ENCODE data around the gene PRRG4.
"Not testable (repeated sequence)": the region's sequence is repeated elsewhere in the genome, so short reads cannot be mapped to it uniquely, and the experiment has no call there.

The PRRG4 gene

GRCh38 chr11:32831221-32831620, 1.5 kb downstream of the PRRG4 start:
- DNase-seq: no peak

- no peak for DNase-seq
Observed at GRCh38 chr11:32833921-32834320, 4.2 kb downstream of the PRRG4 start.

- DNase-seq: no peak
Observed at GRCh38 chr11:32836946-32837345, 7.2 kb downstream of the PRRG4 start.

- peak; percentile 7 for DNase-seq
Observed at GRCh38 chr11:32838505-32839274, 9.0 kb downstream of the PRRG4 start.

GRCh38 chr11:32839308-32839707, 9.6 kb downstream of the PRRG4 start:
- no peak for DNase-seq

GRCh38 chr11:32840587-32840986, 10.9 kb downstream of the PRRG4 start:
- DNase-seq: no peak

GRCh38 chr11:32843544-32843943, 13.8 kb downstream of the PRRG4 start:
- DNase-seq: no peak

- DNase-seq: no peak
Observed at GRCh38 chr11:32847511-32847910, 17.8 kb downstream of the PRRG4 start.

GRCh38 chr11:32849761-32850160, 20.0 kb downstream of the PRRG4 start:
- no peak for DNase-seq

- DNase-seq: no peak
Observed at GRCh38 chr11:32851251-32851650, 21.5 kb downstream of the PRRG4 start.

- DNase-seq: no peak
Observed at GRCh38 chr11:32852207-32852606, 22.5 kb downstream of the PRRG4 start.

- no peak for DNase-seq
Observed at GRCh38 chr11:32855601-32856000, 25.9 kb downstream of the PRRG4 start.

- DNase-seq: peak; percentile 8
Observed at GRCh38 chr11:32858731-32859130, 29.0 kb downstream of the PRRG4 start.

GRCh38 chr11:32861850-32862577, 32.3 kb downstream of the PRRG4 start:
- DNase-seq: no peak

- no peak for DNase-seq
Observed at GRCh38 chr11:32864555-32864954, 34.8 kb downstream of the PRRG4 start.

GRCh38 chr11:32868752-32869151, 39.0 kb downstream of the PRRG4 start:
- not testable (repeated sequence) for DNase-seq

- DNase-seq: peak; percentile 18
Observed at GRCh38 chr11:32870676-32871075, 40.9 kb downstream of the PRRG4 start.

- DNase-seq: no peak
Observed at GRCh38 chr11:32874132-32874531, 44.4 kb downstream of the PRRG4 start.

- DNase-seq: no peak
Observed at GRCh38 chr11:32881286-32881685, 51.6 kb downstream of the PRRG4 start.

- no peak for DNase-seq
Observed at GRCh38 chr11:32883421-32883820, 53.7 kb downstream of the PRRG4 start.

GRCh38 chr11:32884023-32884422, 54.3 kb downstream of the PRRG4 start:
- no peak for DNase-seq

- peak; percentile 15 for DNase-seq
Observed at GRCh38 chr11:32884770-32885384, 55.1 kb downstream of the PRRG4 start.

- DNase-seq: no peak
Observed at GRCh38 chr11:32885556-32885955, 55.8 kb downstream of the PRRG4 start.

GRCh38 chr11:32886180-32886579, 56.5 kb downstream of the PRRG4 start:
- no peak for DNase-seq

Data from DMS53 (cell line).